HG03196 (cell line): Measurements from ENCODE around the gene CACNA1C.

Experiments used
- ATAC-seq: cut with Tn5 transposase; IDR thresholded peaks from one replicate; pipeline ENCODE4 v1.9.1; 2021; ENCODE audit not compliant: unreplicated experiment

Gene CACNA1C

DNA sequence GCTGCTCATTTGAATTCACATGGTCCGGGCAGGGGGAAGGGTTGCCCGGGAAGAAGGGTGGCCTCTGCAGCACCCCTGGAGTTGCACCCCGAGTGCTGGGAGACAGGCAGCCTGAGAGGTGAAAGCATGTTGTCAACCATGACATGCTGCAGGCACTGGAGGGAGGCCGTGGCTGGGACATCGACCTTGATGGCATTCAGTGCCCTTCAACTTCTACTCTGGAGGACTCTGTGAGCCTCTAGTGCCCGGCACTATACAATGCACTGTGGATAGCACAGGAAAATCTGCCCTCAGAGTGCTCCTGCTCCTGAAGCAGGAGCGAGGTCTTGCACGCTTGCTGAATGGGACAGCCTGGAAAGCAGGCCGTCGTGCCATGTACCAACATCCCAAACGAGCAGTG is 382.7 kb downstream of the CACNA1C start:
- ATAC-seq: no peak

DNA sequence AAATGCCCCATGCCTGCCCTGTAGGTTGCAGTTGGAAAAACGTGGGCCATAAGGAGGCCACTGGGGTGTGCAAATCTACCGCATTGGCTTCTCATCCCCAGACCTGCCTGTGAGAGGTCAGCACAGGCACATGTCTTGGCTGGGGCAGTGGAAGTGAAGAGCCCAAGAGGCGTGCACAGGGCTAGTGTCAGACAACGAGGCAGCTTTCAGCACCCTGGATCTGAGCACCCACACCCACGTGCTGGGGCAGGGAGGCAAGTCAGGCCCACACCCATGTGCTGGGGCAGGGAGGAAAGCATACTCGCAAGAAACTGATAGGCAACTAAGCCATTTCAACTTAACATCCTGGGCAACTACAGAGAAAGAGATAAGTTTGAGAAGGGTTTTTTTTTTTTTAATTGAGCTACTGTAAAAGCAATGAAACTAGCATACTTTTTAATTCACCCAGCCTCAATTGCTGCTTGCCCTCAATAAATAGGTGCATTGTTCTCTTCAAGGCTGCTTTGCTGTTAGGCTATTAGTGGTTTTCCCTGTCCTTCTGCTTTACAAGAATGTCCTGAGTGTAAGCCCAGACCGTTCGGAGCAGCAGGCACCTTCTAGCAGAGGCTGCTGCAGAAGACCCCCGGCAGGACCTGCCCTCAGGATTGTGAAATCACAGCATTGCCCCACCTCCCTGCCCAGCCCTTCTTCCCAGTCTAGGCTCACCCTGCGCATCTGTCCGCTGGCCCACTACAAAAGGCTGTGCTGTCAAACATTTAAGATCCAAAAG is 386.7 kb downstream of the CACNA1C start:
- no peak for ATAC-seq

DNA sequence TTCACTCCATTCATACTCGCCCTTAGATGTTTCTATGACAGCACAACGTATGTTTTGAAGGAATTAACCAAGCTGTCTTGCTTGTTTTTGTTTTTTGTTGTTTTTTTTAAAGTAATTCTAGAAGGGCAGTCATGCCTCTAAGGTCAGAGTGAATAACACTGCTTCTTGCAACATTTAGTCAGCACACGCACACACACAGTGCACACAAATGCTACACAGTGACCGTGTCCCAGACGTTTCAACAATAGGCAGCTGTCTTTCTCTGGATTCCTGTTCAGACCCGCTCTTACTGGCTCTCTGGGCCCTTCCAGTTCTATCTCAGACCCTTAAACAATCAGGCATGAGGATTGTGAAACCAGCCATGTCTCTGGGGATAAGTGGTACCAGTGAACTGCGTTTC is 391.0 kb downstream of the CACNA1C start:
- no peak for ATAC-seq

DNA sequence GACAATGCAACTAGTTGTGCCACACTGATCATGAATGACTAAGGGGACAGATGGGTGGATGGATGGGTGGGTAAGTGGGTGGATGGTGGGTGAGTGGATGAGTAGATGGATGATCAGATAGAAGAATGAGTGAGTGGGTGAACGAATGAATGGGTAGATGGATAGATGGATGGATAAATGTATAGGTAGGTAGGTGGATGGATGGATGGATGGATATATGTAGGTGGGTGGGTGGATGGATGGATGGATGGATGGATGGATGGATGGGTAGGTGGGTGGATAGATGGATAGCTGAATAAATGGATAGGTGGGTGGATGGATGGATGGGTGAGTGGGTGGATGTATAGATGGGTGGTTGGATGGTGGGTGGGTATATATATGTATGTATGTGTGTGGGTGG is 393.2 kb downstream of the CACNA1C start:
- no peak for ATAC-seq

DNA sequence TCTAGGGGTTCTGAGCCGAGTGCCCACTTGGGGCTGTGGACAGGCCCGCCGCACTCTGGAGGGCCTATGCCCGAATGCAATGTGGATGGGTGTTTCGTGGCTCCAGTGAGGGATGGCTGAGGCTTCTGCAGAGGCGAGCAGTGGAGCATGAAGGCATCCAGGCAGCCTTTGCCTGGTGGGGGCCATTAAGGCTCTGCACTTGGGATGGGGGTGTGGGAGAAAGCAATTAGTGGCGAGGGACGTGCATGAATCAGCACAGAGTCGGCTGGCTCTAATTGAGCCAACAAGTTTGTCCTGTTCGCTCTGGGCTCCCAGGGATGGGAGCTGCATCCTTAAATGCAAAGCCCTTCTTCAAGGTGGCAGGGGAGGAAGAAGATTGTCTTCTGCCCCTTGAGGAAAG is 395.1 kb downstream of the CACNA1C start:
- no peak for ATAC-seq

DNA sequence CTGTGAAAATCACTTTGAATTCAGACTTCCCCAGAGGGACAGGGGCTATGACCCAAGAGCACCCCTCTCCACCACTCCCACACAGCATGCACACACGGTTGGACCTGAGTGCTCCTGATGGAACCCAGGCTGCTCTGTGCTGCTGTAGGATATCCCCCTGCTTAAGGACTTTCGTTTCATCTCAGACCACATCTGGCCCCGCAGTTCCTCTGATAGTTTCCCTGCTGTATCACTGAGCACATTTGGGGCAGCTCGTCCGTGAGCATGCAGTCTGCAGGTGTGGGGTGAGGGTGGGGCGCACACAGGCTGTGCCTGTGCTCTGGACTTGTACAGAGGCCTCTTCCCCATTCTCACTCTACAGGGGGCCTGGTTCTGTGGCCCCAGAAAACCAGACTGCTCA is 396.8 kb downstream of the CACNA1C start:
- no peak for ATAC-seq

DNA sequence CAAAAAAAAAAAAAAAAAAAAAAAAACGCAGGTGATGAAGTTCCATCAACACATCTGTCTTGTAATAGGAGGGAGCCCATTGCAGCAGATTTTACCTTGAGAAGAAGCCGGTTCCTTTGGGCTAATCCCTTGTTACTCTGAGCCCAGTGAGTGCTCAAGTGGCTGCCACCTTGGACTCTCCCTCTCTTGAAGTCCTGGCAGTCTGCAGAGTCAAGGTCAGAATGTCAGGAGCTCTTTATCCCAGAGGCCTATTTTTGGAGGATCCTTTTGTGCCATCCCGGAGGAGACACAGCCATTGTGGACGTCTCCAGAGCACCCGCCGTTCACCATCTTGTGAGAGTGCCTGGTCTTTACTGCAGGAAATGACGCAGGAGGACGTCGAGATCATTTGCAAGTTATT is 397.8 kb downstream of the CACNA1C start:
- ATAC-seq: no peak

DNA sequence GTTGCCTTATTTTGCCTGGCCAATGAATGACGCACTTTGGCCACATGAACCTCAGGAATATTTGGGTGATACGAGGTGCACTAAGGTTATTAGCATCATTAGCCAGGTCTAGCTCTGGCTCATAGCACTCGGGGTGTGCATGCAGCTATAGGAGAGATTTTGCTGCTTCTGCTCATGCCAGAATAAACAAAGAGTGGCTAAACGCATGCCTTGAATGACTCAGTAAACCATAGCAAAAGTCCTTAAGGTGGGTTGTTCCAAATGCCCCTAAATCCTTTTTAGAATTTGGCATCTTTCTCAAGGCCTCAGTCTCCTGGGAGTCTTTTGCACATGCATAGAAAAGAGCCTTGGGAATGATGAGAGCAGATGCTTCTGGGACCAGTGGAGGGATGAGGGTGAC is 398.2 kb downstream of the CACNA1C start:
- no peak for ATAC-seq

DNA sequence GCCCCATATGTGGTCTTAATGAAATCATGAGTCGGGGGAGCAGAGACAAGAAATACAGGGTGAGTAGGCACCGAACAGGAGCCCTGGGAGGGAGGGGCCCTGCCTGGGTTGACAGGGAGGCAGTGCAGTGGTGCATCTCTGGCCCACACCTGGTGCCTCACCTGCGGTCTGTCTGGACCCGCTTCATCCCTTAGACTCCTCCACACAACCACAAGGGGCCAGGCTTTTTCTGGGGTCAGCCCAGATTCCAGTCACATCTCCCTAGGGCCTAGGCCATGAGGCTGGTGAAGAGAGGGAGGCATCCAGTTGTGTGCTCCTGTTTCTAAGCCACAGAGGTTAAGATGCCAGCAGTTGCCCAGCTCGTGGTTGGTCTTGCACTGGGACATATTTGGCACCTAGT is 398.7 kb downstream of the CACNA1C start:
- no peak for ATAC-seq

DNA sequence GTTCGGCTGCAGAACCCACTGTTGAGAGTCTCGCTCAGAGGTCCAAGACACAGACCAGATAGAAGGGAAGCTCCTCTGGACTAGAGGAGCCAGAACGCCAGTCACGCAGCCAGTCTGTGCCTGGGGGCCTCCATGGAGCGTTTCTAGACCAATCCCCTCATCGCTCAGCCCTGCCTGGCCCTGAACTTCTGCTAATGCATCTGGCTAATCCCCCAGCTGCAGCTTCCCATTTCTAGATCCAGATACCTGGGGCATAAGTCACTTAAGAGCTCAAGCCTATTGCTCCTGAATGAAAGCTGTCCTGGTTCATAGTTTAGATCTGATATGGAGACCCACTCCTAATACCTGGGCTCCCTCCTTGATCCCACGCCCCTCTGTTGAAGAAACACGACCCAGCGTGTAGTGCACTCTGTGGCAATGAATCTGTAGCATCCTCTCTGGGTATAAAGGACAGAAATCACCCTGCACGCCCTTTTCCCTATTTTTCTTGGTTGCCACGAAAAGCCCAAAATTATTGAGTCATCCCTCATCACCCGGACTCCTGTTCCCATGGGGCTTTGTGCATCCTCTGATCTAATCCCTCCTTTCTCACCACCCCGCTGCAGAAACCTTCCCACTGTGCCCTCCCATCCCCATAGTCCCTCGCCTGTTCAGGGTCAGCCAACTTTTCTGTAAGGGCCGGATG is 400.4 kb downstream of the CACNA1C start:
- ATAC-seq: no peak

DNA sequence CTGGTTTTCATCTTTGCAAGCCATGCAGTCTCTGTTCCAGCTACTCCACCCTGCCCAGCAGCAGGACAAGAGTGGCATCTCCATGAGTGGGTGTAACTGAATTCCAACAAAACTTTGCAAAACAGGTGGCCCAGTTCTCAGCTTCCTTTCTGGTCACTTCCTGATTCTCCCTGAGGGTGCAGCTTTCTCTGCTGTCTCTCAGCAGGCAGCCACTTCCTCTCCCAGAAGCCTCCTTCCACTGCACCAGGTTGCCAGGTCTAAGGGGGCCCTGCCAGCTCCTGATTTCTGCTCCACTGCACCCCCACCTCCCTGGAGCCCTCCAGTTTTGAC is 400.9 kb downstream of the CACNA1C start:
- no peak for ATAC-seq

DNA sequence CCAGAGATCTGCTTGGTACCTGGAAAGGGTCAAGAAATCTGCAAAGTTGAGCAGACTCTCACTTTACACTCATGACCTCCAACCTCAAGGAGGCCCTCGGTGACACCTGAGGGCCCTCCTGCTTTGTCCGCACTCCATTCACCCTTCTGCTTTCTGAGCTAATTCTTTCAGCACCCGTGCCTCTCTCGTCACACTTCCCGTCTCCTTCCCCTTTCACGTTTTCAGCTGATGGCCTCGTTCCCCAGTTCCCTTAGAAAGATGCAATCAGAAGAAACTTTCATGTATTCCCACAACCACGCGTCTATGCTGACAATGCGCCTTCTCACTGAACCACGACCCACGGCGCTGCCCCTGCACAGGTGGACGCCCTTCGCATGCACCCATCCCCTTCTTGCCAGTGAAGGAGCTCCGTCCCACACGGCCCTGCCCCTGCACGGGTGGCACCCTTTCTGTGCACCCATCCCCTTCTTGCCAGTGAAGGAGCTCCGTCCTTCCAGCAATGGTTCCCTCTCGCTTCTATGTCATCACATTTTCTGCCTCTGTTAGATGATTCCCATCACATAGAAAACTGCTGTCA is 401.9 kb downstream of the CACNA1C start:
- no peak for ATAC-seq

DNA sequence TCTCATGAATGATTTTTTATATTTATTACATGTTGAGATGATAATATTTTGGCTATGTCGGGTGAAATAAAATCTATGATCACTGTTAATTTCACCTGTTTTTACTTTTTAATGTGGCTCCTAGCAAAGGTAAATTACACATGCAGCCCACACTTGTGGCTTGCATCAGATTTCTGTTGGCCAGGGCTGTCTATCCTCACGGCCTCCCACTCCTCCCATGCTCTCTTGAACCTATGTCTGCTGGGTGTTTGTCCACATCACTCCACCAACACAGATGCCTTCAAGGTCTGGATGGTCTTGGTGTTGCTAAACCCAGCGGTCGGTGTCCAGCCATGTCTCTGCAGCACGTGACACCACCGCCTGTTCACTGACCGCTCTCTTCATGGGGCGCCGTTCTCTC is 402.6 kb downstream of the CACNA1C start:
- no peak for ATAC-seq

DNA sequence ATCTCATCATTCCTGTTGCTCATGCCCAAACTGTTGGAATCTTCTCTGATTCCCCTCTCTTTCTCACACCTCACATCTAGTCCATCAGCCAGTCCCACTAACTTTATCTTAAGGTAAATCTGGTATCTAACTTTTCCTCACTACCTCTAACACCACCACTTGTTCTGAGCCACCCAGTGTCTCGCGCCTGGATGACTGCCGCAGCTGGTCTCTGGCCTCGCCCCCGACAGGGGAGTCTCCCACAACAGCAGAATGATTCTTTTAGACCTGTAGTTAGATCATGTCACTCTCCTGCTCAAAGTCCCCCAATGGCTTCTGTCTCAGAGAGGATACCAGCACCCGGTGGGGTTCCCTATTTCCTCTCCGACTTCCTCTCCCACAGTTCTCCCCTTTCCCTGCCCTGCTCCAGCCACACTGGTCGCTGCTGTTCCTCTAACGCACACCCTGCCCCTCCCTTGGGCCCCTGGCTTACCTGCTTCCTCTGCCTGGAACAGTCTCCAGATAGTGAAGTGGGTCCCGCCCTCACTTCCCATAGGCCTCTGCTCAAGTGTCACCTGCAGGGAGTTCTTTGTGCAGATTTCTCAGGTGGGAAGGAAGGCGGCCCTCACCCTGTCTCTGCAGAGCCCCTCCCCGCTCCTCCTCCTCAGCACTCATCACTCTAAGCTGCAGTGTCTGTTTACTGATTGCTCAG is 403.5 kb downstream of the CACNA1C start:
- ATAC-seq: no peak

DNA sequence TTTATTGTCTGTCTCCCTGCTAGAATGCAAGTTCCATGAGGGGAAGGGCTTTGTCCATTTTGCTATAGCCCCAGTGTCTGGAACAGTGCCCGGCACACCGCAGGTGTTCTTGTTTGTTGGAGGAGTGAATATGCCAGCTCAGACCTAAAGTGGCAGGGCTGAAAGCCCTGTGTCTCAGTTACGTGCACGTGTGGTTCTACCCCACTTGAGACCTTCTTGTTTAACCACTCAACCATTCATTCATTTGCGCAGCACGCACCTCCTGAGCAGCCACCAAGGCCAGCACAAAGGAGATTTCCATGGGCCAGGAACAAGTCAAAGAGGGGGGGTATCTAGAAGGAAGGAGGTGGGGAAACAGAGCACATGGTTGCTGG is 404.0 kb downstream of the CACNA1C start:
- no peak for ATAC-seq

DNA sequence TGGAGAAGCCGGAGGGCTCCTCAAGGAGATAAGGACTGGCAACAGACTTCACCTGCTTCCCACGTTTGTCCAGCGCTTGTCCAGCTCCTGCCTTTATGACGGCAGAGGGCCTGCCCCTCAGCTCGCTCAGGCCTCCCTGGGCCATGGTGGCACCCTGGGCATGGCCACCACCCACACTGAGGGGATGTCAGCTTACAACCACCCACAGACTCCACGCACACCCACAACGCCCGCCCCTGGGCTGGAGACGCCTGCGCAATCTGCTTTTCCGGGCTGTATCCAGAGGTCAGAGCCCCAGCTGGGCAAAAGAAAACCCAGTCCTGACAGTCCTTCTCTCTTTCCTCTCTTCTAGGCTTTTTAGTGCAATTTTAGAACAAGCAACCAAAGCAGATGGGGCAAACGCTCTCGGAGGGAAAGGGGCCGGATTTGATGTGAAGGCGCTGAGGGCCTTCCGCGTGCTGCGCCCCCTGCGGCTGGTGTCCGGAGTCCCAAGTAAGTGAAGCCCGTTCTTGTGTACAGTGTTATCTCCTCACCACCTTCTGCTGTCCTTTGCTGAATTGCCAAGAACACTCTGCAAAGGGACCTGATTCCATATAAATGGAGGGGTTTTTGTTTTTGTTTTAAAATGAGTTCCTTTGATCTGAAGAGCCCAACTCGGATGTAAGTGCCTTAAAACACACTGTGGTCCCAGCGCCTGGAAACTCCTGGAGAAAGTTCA is 404.6 kb downstream of the CACNA1C start:
- no peak for ATAC-seq

DNA sequence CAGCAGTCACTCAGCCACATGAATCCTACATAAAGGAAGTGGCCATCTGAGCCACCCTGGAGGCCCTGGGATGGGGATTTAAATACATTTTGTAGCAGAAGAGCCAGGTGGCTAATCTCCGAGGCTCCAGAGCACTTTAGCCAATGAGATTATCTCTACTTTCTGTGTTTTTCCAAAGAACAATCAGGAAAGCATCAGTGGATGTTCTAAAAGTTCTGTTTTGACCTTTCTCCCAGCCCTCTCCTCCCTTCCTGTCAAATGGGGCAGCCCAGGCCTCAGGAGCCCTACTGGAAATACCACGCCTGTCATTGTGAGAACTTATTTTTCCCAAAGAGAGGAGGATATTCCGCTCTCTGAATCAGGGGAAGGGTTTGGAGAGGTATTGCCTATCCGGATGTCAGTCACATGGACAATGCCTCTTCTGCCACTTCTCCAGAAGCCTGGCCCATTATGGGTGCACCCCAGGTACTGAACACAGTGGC is 405.2 kb downstream of the CACNA1C start:
- no peak for ATAC-seq

DNA sequence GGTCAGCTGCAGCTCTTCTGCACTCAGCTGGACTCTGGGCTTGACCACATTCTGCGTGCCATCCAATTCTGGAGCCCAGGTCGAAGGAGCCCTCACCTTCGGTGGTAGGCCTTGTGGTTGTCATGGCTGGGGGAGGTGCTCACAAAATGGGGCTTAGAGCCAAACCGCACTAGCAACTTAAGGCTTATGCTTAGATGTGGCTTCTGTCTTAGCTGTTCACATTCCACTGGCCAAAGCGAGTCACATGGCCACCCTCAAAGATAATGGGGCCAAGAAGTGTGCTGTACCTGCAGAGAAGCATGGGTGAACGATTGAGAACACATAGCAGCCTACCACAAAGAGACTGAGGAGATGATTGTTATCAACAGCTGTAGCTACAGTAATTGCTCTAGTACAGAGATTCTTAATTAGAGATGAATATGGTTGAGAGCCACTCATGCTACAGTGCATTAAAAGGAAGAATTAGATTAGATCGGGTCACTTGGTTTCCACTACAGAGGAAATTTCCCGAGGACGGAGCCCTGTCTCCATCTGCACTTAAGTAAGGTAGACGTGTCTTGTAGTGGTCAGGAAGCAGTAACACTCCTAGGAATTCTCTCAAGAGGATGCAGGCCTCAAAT is 407.4 kb downstream of the CACNA1C start:
- no peak for ATAC-seq

DNA sequence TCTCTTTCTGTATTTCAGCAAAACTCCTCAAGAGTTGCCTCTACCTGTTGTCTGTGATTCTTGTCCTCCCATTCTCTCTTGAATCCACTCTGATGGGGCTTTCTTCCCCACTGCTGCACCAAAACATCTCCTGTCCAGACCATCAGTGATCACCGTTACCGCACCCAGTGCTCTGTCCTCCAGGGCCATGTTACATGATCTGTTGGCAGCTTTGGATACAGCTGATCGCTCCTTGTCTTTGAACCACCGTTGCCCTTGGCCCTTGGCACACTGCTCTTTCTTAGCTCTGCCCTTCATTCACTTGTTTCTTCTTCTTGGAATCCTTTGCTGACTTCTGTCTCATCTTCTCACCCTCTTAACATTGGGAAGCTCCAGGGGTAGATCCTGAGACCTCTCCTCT is 408.3 kb downstream of the CACNA1C start:
- no peak for ATAC-seq

DNA sequence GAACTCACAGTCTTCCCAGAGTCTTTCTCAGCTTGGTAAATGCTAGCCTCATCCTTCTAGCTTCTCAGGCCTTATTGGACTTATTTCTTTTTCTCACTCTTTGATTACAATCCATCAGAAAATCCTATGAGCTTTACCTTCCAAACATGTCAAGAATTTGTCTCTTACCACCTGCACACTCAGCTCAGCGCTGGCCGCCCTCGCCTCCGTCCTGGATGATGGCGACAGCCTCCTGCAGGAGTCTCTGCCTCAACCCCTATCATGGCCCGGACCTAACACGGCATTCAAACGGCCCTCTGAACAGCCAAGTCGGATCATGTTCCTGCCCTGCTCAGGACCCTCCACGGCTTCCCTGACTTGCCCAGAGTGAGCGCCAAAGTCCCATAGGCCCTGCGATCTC is 408.9 kb downstream of the CACNA1C start:
- no peak for ATAC-seq

DNA sequence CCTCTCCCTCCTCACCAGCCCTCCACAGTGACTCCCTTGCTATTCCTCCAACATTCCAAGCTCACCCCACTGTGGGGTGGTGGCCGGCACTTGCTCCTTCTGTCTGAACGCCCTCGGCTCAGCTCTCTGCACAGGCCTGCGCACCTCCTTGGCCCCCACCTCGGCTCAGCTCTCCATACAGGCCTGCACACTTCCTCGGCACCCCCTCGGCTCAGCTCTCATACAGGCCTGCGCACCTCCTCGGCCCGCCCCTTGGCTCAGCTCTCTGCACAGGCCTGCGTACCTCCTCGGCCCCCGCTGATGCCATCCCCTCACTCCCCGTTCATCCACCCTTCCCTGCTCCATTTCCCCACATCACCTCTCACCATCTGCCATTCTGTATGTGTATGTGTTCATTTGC is 409.3 kb downstream of the CACNA1C start:
- no peak for ATAC-seq
